Liver (tissue), 3 donors: ENCODE measurements around the gene NR1D2.

ENCODE experiments used
- ATF3 ChIP-seq: IDR thresholded peaks from 2 replicates; pipeline ENCODE4 v1.6.1; 2016; ENCODE audit warnings: antibody characterized with exemption
- CTCF ChIP-seq: fragments of 150-350 bp; IDR thresholded peaks from 2 replicates; pipeline ENCODE4 v1.5.1; 2017; ENCODE audit warnings: improper control_type of control experiment, low read depth, low read length; ENCODE audit not compliant: missing input control
- EGR1 ChIP-seq, 2 donors: IDR thresholded peaks; 2 replicates each; pipeline ENCODE4 v1.6.1; 2016 to 2018; ENCODE audit warnings: antibody characterized with exemption in 2 of 2, low read depth in 2 of 2
- FOXA2 ChIP-seq: IDR thresholded peaks from 2 replicates; pipeline ENCODE4 v1.6.1; 2016; ENCODE audit warnings: antibody characterized with exemption
- HNF4A ChIP-seq, 2 donors: conservative IDR thresholded peaks; 2 replicates each; pipeline ENCODE4 v1.6.1; 2016; ENCODE audit warnings: antibody characterized with exemption in 2 of 2, mild to moderate bottlenecking in 2 of 2
- HNF4G ChIP-seq: IDR thresholded peaks from 2 replicates; pipeline ENCODE4 v1.6.1; 2016; ENCODE audit warnings: antibody characterized with exemption
- MAX ChIP-seq: IDR thresholded peaks from 2 replicates; pipeline ENCODE4 v1.6.1; 2016; ENCODE audit warnings: antibody characterized with exemption
- NR2F2 ChIP-seq: IDR thresholded peaks from 2 replicates; pipeline ENCODE4 v1.6.1; 2016; ENCODE audit warnings: antibody characterized with exemption
- RAD21 ChIP-seq, 2 donors: IDR thresholded peaks; 2 replicates each; pipeline ENCODE4 v1.6.1; 2016; ENCODE audit warnings: antibody characterized with exemption in 2 of 2, mild to moderate bottlenecking in 2 of 2
- REST ChIP-seq: IDR thresholded peaks from 2 replicates; pipeline ENCODE4 v1.6.1; 2016; ENCODE audit warnings: antibody characterized with exemption, mild to moderate bottlenecking
- RXRA ChIP-seq, 2 donors: IDR thresholded peaks; 2 replicates each; pipeline ENCODE4 v1.6.1; 2017 to 2018; ENCODE audit warnings: antibody characterized with exemption in 2 of 2, mild to moderate bottlenecking in 1 of 2
- TAF1 ChIP-seq: conservative IDR thresholded peaks from 2 replicates; pipeline ENCODE4 v1.6.1; 2016; ENCODE audit warnings: antibody characterized with exemption, mild to moderate bottlenecking
- YY1 ChIP-seq: IDR thresholded peaks from 2 replicates; pipeline ENCODE4 v1.6.1; 2016; ENCODE audit warnings: antibody characterized with exemption, mild to moderate bottlenecking
- donor health status: healthy.
- donor health status: healthy.

- TF ChIP-seq REST (no peak), MAX (no peak), TAF1 (no peak), CTCF (no peak), RAD21 (IDR thresholded peaks at IDR 0.05) (no peak), RXRA (IDR thresholded peaks at IDR 0.05) (no peak), YY1 (no peak), NR2F2 (no peak), HNF4G (no peak), ATF3 (no peak), FOXA2 (no peak), EGR1 (IDR thresholded peaks at IDR 0.05; ENCODE audit: low read depth in 2 of 2) (no peak), HNF4A (conservative IDR thresholded peaks at IDR 0.05) (no peak)
Measured at GRCh38 chr3:23987356-23987755, 42.3 kb downstream of the NR1D2 start.
